Endothelial cell of umbilical vein (primary cell): ENCODE measurements around the gene CADPS. TPM values are rescaled to one million over a fixed set of nuclear protein-coding genes. Genes with fewer than 3 reads are reported as not detected.

Experiments
- BruUV-seq: library from RNA; stranded (reverse); fragments of 400-500 nt; replicated peaks from 2 replicates; lab custom pipeline; 2021; lab: Mats Ljungman, UMichigan
- CTCF ChIA-PET: fragments of 300-600, 350-600 bp; sonication (Branson Sonifier 250); formaldehyde crosslinking; loops from one replicate; lab custom pipeline; 2021; ENCODE audit warnings: antibody characterized with exemption, inconsistent platforms; lab: Charles Lee
- POLR2A ChIA-PET: fragments of 300-600, 350-600 bp; sonication (Branson Sonifier 250); formaldehyde crosslinking; loops from one replicate; lab custom pipeline; 2021; ENCODE audit warnings: antibody characterized with exemption, inconsistent platforms; lab: Charles Lee
- DNase-seq: peaks from one replicate; pipeline ENCODE4 v3.0.0-alpha.2; 2011; ENCODE audit warnings: low read depth, low spot score
- FAIRE-seq: peaks from 2 replicates; lab custom pipeline; 2011; peaks lifted over from hg19 to GRCh38; lab: Jason Lieb, UNC
- H2AFZ ChIP-seq: 2 replicates; pipeline ENCODE4 v1.6.0; 2012; ENCODE audit warnings: low read depth, low read length, control low read depth, inconsistent platforms
- H3K27ac ChIP-seq: 2 replicates; pipeline ENCODE4 v1.5.1; 2011; ENCODE audit warnings: low read depth, mild to moderate bottlenecking, control low read depth, low read length, moderate library complexity; ENCODE audit not compliant: insufficient read depth
- H3K27me3 ChIP-seq, 2 experiments: 2 replicates each; pipeline versions ENCODE4 v1.6.0 to v1.6.1; 2011; ENCODE audit warnings: low read length in 2 of 2, mixed read lengths in 1 of 2; ENCODE audit not compliant: control insufficient read depth in 2 of 2, insufficient read depth in 2 of 2
- H3K36me3 ChIP-seq, 2 experiments: 2 replicates in 1 of 2; 3 replicates in 1 of 2; pipeline ENCODE4 v1.5.1; 2011; ENCODE audit warnings: low read length in 2 of 2, mild to moderate bottlenecking in 1 of 2, moderate library complexity in 1 of 2; ENCODE audit not compliant: control insufficient read depth in 2 of 2, insufficient read depth in 2 of 2; ENCODE audit errors: extremely low read depth in 1 of 2
- H3K4me1 ChIP-seq: 3 replicates; pipeline ENCODE4 v1.5.1; 2011; ENCODE audit warnings: mild to moderate bottlenecking, low read length; ENCODE audit not compliant: control insufficient read depth, insufficient read depth; ENCODE audit errors: extremely low read depth
- H3K4me2 ChIP-seq: 2 replicates; pipeline ENCODE4 v1.6.1; 2011; ENCODE audit warnings: low read length, control low read depth, mixed read lengths; ENCODE audit not compliant: insufficient read depth
- H3K4me3 ChIP-seq, 3 experiments: fragments of 200-600 bp in 1 of 3; sonication (generic), shearing (Covaris generic) in 1 of 3; replicated peaks in 1 of 3; 2 replicates each; pipeline ENCODE4 v1.5.1; 2011 to 2016; ENCODE audit warnings: control low read depth in 3 of 3, low read length in 3 of 3, mild to moderate bottlenecking in 2 of 3, inconsistent platforms in 1 of 3, low read depth in 1 of 3, moderate library complexity in 1 of 3; ENCODE audit not compliant: insufficient read depth in 1 of 3
- H3K79me2 ChIP-seq: 2 replicates; pipeline ENCODE4 v1.6.0; 2012; ENCODE audit warnings: low read length, inconsistent platforms; ENCODE audit not compliant: control insufficient read depth, insufficient read depth
- H3K9ac ChIP-seq: replicated peaks from 2 replicates; pipeline ENCODE3; 2011; ENCODE audit warnings: low read length, control low read depth; ENCODE audit not compliant: insufficient read depth; ENCODE audit errors: extremely low read depth
- H3K9me1 ChIP-seq: replicated peaks from 3 replicates; pipeline ENCODE4 v1.6.0; 2011; ENCODE audit warnings: mild to moderate bottlenecking, low read length; ENCODE audit not compliant: control insufficient read depth, insufficient read depth; ENCODE audit errors: extremely low read depth
- H3K9me3 ChIP-seq: replicated peaks from 2 replicates; pipeline ENCODE4 v1.5.1; 2012; ENCODE audit warnings: low read length, inconsistent platforms; ENCODE audit not compliant: control insufficient read depth, insufficient read depth
- H4K20me1 ChIP-seq: replicated peaks from 2 replicates; pipeline ENCODE3; 2011; ENCODE audit warnings: mild to moderate bottlenecking, low read length; ENCODE audit not compliant: control insufficient read depth, insufficient read depth; ENCODE audit errors: extremely low read depth
- EZH2 ChIP-seq: IDR thresholded peaks from 2 replicates; pipeline ENCODE4 v1.6.1; 2012; ENCODE audit warnings: borderline replicate concordance, low read depth, mild to moderate bottlenecking, moderate library complexity, low read length, inconsistent platforms; ENCODE audit not compliant: severe bottlenecking
- GATA2 ChIP-seq: IDR thresholded peaks from 2 replicates; pipeline ENCODE4 v1.7.0; 2011; ENCODE audit warnings: low read depth, mild to moderate bottlenecking, moderate library complexity, mixed read lengths, low read length; ENCODE audit not compliant: insufficient read length, insufficient read depth
- JUN ChIP-seq: IDR thresholded peaks from 2 replicates; pipeline ENCODE4 v1.6.1; 2011; ENCODE audit warnings: borderline replicate concordance, low read depth; ENCODE audit not compliant: insufficient read length, insufficient read depth
- MYC ChIP-seq: IDR thresholded peaks from one replicate; pipeline ENCODE4 v1.6.1; 2011; ENCODE audit warnings: mild to moderate bottlenecking, low read depth, low read length
- POLR2AphosphoS5 ChIP-seq: IDR thresholded peaks from 2 replicates; pipeline ENCODE4 v1.6.1; 2012; ENCODE audit warnings: low read depth, mild to moderate bottlenecking, control low read depth, low read length, moderate library complexity; ENCODE audit not compliant: insufficient read depth
- dilution Hi-C: fragments of 300-500 bp; cut with MboI; formaldehyde crosslinking; loops from one replicate; pipeline ENCODE4 v1.15.0; 2019; ENCODE audit warnings: low sequenced_read_pairs; ENCODE audit not compliant: extremely low pct_ligation_motif_present
- intact Hi-C: fragments of 100-400 bp; cut with micrococcal nuclease; formaldehyde crosslinking; loops from one replicate; pipeline ENCODE4 v1.10.0; 2022
- polyA plus RNA-seq, 4 experiments: library from polyadenylated mRNA; depleted of rRNA in 3 of 4; stranded (reverse) in 3 of 4; unstranded in 1 of 4; fragments of >200 nt; gene quantifications; 2 replicates each; pipeline versions ENCODE4 v1.2.1 to v1.2.3, GENCODE V29; 2011 to 2012; ENCODE audit warnings: missing spikeins in 1 of 4
- total RNA-seq: library from RNA; stranded (reverse); gene quantifications from 2 replicates; pipeline ENCODE4 v1.2.3, GENCODE V29; 2021

The CADPS gene
- total and polyA plus RNA-seq, 2 donors (not counting 3 experiments of a cell fraction or from before 2014, with no cell fraction given) = not detected

GRCh38 chr3:62551556-62551955 is 323.7 kb downstream of the CADPS start:
- H3K4me3 ChIP-seq = no peak overlapping the region
- H3K36me3 ChIP-seq = no peaks in the 10 kb centered on the region
- BruUV-seq = no TSS peak
- DNase-seq (no peak), FAIRE-seq (no peak)
- no peak overlapping the region for H3K4me2 ChIP-seq
- intact Hi-C loops (no loop called here), dilution Hi-C loops (no loop called here)
- H2AFZ ChIP-seq = no peak overlapping the region
- no peak overlapping the region for H3K9ac ChIP-seq
- POLR2A ChIA-PET = no interaction called here
- TF ChIP-seq MYC (no peak), JUN (no peak), EZH2 (no peak), GATA2 (no peak), POLR2AphosphoS5 (no peak)
- H3K27me3 ChIP-seq = peaks cover 7 to 10% of the 10 kb centered on the region in 2 experiments
- H3K9me1 ChIP-seq = no peaks in the 10 kb centered on the region
- H3K79me2 ChIP-seq = no peaks in the 10 kb centered on the region
- CTCF ChIA-PET = no interaction called here
- no peaks in the 10 kb centered on the region for H3K9me3 ChIP-seq
- no peaks in the 10 kb centered on the region for H3K4me1 ChIP-seq
- H4K20me1 ChIP-seq = no peaks in the 10 kb centered on the region
- no peak overlapping the region for H3K27ac ChIP-seq

DNA sequence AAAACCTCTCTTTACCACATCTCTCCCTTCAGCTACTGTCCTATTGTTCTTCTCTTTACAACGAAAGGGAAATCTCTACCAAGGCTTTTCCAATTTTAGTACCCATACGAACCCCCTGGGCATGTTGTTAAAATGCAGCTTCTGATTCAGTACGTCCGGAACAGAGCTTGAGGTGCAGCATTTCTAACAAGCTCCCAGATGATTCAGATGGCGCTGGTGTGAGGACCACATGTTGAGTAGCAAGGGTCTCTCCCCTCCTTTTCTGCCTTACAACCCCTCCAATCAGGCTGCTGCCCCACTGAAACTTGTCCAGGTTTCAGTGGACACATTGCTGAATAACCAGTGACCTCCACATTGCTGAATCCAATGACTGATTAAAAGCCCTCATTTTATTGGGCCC is 324.8 kb downstream of the CADPS start:
- Histone ChIP-seq H3K4me2 (no peak overlapping the region), H3K27me3 (peaks cover 7 to 14% of the 10 kb centered on the region in 2 experiments), H3K9me1 (no peaks in the 10 kb centered on the region), H3K79me2 (no peaks in the 10 kb centered on the region), H4K20me1 (no peaks in the 10 kb centered on the region), H3K4me1 (no peaks in the 10 kb centered on the region), H3K27ac (no peak overlapping the region), H3K36me3 (no peaks in the 10 kb centered on the region), H2AFZ (no peak overlapping the region), H3K4me3 (no peak overlapping the region), H3K9me3 (no peaks in the 10 kb centered on the region), H3K9ac (no peak overlapping the region)
- no TSS peak for BruUV-seq
- dilution Hi-C loops (no loop called here), intact Hi-C loops (no loop called here)
- DNase-seq = no peak
- CTCF ChIA-PET = no interaction called here
- TF ChIP-seq POLR2AphosphoS5 = no peak
- POLR2A ChIA-PET = no interaction called here
- no peak for FAIRE-seq
